Stimulated activated CD4-positive, alpha-beta T cell treated with anti-CD3 and anti-CD28 coated beads, Interleukin-1b, Interleukin-23, amount 100 ng/mL, for 1 hour (primary cell): ENCODE data around the gene FAM78B.

ENCODE experiments used
- DNase-seq, 2 donors: peaks; one replicate each; pipeline ENCODE4 v3.0.0-alpha.2; 2020; ENCODE audit warnings: low read depth in 2 of 2

The FAM78B gene

DNA sequence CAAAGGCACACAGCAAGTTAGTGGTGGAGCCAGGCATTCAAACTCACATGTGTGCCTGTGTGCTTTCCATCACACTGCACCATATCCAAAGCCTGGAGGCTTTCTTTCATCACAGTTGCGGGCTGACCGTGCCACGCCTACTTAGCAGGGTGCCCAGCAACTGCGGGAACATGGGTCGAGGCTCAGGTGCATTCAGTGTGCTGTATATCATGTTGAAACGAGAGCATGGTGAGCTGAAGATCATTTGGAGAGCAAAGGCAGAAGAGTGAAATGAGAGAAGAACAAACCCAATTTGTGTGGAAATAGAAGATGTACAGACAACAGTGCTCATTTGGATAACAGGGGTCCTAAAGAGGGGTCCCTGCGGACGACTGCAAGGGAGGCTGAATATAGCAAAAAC is 46.5 kb downstream of the FAM78B start:
- no peak for DNase-seq

DNA sequence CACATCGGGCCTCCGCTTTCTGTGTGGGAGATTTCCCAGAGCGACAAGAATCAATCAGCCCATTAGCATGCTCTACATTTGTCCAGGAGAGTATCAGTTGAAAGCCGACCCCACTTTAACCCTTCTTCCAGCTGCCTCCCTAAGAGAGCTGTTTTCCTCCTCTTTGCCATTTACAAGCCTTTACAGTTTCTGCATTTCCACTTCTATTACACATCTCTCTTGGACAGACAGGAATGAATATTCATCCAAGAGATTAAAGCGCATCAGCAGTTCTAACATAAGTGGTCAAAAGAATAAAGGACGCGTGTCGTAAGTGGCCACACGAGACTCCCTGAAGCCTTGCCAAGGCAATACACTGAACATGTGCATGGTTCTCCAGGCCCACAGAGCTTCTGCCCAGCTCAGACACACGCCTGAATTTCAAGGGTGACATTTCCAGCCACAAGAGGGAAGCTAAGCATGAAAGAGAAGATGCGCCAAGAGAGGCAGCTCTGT is 47.3 kb downstream of the FAM78B start:
- no peak for DNase-seq

GRCh38 chr1:166117776-166118175 is 49.0 kb downstream of the FAM78B start:
- DNase-seq, result no peak

DNA sequence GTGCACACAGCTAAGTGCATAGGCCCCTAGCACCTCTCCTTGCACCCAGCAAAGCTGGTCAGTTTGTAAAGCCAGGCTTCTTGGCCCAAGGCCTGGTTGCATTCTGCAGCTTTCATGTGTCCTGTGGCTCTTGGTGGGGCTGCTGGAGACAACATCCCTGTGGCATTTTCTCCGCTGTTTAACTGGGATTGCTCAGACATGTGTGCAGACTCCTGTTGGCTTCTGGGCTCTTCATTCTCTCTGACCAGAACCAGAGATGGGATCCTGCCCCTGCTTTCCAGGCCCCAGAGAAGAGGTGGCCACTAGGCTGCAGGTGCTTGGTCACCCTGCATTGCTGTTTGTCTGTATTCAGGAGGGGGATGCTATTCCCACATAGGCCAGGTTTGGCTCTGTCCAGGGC is 50.8 kb downstream of the FAM78B start:
- no peak for DNase-seq

- no peak for DNase-seq
Observed at GRCh38 chr1:166114419-166114818, 52.4 kb downstream of the FAM78B start.

- no peak for DNase-seq
Observed at GRCh38 chr1:166113630-166114029, 53.2 kb downstream of the FAM78B start.

DNA sequence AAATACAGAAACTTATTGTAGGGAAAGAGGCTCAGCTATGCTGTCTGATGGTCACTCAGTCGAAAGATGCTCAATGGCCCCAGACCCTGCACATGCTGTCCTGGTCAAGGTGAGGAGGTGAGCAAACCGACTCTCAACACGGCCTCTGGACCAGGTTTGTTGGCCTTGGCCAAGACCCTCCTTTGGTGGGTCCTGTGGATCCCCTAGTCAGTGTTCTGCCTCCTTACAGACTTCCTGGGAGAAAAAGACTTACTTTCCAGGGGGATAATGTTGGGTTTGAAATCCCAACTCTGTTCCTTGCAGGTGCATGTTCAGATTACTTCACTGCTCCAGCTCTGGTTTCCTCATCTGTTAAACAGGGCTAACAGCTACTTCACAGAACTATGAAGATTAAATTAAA is 53.8 kb downstream of the FAM78B start:
- no peak for DNase-seq

DNA sequence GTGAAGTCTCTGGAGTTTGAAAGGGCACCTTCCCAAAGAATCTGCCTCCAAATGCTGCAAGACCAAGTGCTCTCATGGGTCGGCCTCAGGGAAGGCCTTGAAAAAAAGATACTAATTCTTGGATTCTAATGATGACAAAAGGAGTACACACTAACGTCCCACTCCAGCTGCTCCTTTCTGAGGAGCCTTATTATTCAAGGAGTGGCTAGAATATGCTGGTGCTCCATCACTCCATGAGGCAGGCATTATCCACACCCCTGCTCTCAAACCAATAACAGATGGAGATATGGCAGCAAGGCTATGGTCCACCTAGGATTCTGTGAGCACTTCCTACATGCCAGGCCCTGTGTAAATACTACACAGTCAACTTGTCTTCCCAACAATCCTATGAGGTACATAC is 54.4 kb downstream of the FAM78B start:
- DNase-seq, result no peak

GRCh38 chr1:166111430-166111829 is 55.4 kb downstream of the FAM78B start:
- no peak for DNase-seq

GRCh38 chr1:166090244-166090643 is 76.6 kb downstream of the FAM78B start:
- no peak for DNase-seq

GRCh38 chr1:166089804-166090203 is 77.0 kb downstream of the FAM78B start:
- no peak for DNase-seq

DNA sequence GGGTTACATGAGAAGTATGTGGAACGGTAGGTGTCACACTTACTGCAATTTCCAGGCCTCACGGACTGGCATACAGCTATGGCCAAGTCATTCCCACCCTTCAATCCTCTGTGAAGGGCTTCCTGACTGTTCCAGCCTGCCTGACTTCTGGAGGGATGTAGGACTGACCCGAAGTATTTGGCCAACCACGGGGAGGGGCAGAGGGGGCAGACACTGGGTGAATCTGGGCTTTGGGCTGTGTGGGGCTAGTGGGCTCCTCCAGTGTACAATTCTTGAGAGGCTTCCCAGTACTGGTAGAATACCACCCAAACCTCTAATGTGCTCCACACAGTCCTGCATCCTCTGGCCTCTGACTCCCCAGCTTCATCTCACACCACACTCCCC is 78.2 kb downstream of the FAM78B start:
- no peak for DNase-seq

DNA sequence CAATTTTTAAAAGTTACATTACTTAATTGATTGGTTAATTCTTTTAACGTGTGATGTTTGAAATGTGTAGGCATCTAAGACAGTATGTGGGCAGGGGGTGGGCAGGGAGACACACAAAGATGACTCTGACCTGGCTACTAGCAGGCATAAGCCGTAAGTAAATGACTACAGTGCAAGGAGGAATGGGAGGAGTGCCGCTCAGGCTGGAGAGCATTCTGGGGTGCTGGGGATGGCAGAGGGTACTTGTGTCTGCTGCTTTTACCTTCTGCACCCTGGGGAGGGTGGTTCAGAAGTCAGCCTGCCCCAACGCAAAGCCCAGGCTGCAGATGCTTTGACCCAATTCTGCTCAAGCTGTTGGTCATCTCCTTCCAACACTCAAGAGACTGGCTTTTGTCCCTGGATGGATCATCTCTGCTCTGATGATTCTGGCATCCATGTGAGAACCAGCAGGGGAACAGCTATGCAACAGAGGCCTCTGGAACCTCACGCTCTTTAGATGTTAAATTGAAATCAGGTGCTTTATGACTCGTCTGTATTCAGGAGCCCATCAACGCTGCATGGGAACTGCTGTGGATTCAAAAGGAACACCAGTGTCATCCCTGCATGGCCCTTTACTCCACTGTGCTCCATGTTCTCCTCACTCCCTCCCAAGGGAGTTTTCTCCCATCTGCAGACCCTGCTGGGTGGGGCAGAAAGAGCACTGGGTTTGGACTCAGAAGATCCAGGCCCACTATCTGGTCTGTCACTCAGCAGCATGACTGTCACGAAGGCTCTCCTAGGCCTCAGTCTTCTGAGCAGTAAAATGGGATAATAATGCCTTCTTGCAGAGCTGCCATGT is 78.8 kb downstream of the FAM78B start:
- no peak for DNase-seq

DNA sequence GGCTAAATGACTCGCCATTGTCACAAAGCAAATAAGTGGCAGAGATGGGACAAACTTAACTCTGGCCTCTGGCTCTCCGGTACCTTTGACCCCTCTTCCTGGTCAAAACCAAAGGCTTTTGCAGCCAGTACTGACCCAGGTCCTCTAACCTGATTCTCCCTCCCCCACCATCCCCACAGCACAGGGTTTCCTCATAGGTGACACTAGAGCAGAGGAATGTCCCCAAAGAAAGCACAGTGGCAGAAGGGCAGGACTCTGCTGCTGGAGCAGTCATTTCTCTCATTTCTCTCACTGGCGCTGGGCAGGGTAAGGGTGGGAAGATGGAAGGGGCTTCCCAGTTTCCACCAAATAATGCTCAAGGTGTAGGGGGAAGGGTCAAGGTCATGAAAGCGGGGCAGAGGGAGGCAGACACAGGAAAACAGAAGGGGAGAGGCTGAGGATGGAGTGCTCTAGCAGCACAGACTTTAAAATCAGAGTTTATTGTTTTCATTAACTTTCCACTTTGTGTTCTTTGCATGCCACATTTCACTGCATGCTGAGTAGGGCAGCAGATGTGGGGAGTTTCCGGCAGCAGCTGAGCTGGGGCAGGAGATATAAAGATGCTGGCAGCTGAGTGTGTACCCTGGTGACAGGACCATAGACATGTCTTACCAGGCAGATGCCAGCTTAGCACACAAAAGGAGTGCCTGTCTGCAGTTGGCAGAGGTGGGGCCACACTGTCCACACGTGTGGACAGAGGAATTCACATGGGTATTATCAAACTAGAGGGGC is 80.5 kb downstream of the FAM78B start:
- no peak for DNase-seq

GRCh38 chr1:166084613-166085012 is 82.2 kb downstream of the FAM78B start:
- DNase-seq, result no peak

DNA sequence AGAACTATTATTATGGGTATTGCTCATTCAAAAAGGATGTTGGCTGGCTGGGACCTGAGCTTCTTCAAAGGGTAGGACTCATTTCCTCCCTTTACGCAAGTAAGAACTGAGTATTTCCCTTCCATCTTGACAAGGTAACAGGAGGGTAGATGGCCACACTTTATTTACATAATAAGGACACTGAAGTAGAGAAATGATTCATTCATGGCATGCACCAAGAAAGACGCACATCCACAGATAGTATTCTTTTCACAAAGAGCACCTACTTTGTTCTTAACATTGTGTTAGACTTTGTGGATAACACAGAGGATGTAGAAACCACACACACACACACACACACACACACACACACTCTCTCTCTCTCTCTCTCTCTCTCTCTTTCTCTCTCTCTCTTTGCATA is 82.9 kb downstream of the FAM78B start:
- DNase-seq, result no peak

- no peak for DNase-seq
Observed at GRCh38 chr1:166082601-166083000, 84.2 kb downstream of the FAM78B start.

GRCh38 chr1:166080967-166081870 is 85.6 kb downstream of the FAM78B start:
- no peak for DNase-seq

DNA sequence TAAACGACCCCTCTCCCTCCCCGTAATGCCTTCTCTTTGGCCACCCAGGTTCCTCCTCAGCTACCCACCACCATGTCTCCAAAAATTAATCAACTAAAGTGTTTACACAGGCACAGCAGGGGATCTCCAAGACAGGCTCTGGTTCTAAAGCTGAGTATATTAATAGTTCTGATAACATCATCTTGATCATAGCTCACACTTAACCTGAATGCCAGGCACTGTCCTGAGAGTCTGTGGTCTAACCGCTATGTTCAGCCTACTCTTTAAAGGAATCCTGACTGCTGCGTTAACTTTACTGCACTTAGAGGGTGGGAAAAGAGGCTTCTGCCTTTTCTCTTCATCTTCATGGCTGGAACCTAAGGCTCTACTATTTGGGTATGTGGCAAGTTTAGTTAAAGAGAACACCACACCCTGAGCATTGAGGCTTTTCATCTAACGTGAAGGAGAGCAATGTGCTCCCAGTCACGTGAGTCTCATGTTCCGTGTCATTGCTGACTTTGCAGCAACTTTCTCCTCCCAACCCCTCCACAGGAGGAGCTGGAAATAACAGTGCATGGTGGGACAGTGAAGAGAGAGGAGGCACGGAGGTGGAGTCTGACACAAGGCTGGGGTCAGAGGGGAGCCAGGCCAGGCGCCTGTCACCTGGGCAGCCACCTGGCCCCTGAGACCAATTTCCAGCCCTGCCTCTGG is 86.4 kb downstream of the FAM78B start:
- DNase-seq, result no peak

DNA sequence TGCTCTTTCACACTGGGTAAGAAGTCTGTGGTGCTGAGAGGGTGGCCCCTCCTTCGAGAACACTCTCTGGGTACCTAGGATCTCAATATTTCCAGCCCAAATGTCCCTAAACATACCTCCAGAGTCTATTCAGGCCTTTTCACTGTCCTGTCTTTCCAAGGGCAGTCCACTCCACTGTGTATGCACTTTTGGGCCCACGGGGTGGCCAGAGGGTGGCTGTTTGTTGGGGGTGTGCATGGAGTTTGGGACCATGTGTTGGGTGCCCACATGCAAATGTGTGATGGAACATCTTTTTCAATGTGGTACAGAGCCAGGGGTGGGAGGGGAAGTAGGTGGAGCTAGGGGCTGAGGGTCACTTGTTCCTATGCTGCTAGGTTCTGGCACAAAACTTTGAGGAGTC is 87.5 kb downstream of the FAM78B start:
- DNase-seq, result no peak

GRCh38 chr1:166073489-166073888 is 93.3 kb downstream of the FAM78B start:
- DNase-seq, result no peak
